ENCODE results near the gene PLB1. TPM values are rescaled to one million over a fixed set of nuclear protein-coding genes. Genes with fewer than 3 reads are reported as not detected.
"Not testable (repeated sequence)": the region's sequence is repeated elsewhere in the genome, so short reads cannot be mapped to it uniquely, and the experiment has no call there.

PLB1 gene
- polyA plus RNA-seq, 3 donors: 20.2 to 35.8 (median 23.9) TPM

- no peak overlapping the region for H3K27ac ChIP-seq (ENCODE audit: low read depth in 1 of 2, low read length in 2 of 2)
Observed at GRCh38 chr2:28547906-28548600, 52.2 kb downstream of the PLB1 start.

GRCh38 chr2:28550345-28550744 lies 54.5 kb downstream of the PLB1 start:
- H3K36me3 Mint-ChIP-seq; H3K4me2 ChIP-seq (replicated peaks; ENCODE audit: extremely low read depth, low read length, poor library complexity, severe bottlenecking); H3K4me3 ChIP-seq (replicated peaks in 1 of 3; ENCODE audit: low read depth in 2 of 3, low read length in 3 of 3); H3K27ac Mint-ChIP-seq; intact Hi-C loops (cut with micrococcal nuclease); DNase-seq; H3K79me2 ChIP-seq (ENCODE audit: insufficient read depth, low read length); H3K4me1 Mint-ChIP-seq; H3K9me3 ChIP-seq (replicated peaks in 1 of 2; ENCODE audit: control insufficient read depth in 1 of 2, insufficient read depth in 1 of 2, low read length in 2 of 2); H3K4me3 Mint-ChIP-seq; H3K4me1 ChIP-seq (ENCODE audit: control insufficient read depth in 1 of 2, insufficient read depth in 2 of 2, low read length in 2 of 2); H3K27me3 ChIP-seq (ENCODE audit: control insufficient read depth in 2 of 2, insufficient read depth in 2 of 2, low read length in 2 of 2); H3K36me3 ChIP-seq (replicated peaks in 1 of 2; ENCODE audit: control insufficient read depth in 1 of 2, insufficient read depth in 2 of 2, low read length in 2 of 2); H3K27ac ChIP-seq (ENCODE audit: low read depth in 1 of 2, low read length in 2 of 2); H4K20me1 ChIP-seq (ENCODE audit: insufficient read depth, low read length); H2AFZ ChIP-seq (ENCODE audit: insufficient read depth, low read depth, low read length, poor library complexity, severe bottlenecking); H3K27me3 Mint-ChIP-seq (ENCODE audit: low read depth in 3 of 3); H3K9me3 Mint-ChIP-seq; H3K9ac ChIP-seq (ENCODE audit: insufficient read depth, low read length, poor library complexity, severe bottlenecking): not testable (repeated sequence)
- WGBS (ENCODE audit: insufficient coverage): 95% methylated on average over 7 of the region's 10 CpGs

More at GRCh38 chr2:28547906-28548600, 52.2 kb downstream of the PLB1 start:
- Mint-ChIP-seq H3K27me3 (ENCODE audit: low read depth in 3 of 3) (peaks cover 4 to 5% (median 5%) of the 10 kb centered on the region in 3 donors), H3K9me3 (peaks cover 0 to 2% (median 0%) of the 10 kb centered on the region in 7 donors), H3K36me3 (no peaks in the 10 kb centered on the region), H3K4me1 (no peaks in the 10 kb centered on the region), H3K27ac (no peak overlapping the region), H3K4me3 (no peak overlapping the region)
- TF ChIP-seq, protein P1, sequence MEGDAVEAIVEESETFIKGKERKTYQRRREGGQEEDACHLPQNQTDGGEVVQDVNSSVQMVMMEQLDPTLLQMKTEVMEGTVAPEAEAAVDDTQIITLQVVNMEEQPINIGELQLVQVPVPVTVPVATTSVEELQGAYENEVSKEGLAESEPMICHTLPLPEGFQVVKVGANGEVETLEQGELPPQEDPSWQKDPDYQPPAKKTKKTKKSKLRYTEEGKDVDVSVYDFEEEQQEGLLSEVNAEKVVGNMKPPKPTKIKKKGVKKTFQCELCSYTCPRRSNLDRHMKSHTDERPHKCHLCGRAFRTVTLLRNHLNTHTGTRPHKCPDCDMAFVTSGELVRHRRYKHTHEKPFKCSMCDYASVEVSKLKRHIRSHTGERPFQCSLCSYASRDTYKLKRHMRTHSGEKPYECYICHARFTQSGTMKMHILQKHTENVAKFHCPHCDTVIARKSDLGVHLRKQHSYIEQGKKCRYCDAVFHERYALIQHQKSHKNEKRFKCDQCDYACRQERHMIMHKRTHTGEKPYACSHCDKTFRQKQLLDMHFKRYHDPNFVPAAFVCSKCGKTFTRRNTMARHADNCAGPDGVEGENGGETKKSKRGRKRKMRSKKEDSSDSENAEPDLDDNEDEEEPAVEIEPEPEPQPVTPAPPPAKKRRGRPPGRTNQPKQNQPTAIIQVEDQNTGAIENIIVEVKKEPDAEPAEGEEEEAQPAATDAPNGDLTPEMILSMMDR (IDR thresholded peaks at IDR 0.05): no peak
- Histone ChIP-seq H3K9me3 (replicated peaks in 1 of 2; ENCODE audit: control insufficient read depth in 1 of 2, insufficient read depth in 1 of 2, low read length in 2 of 2) (no peaks in the 10 kb centered on the region), H3K9ac (ENCODE audit: insufficient read depth, low read length, poor library complexity, severe bottlenecking) (no peak overlapping the region), H3K4me1 (ENCODE audit: control insufficient read depth in 1 of 2, insufficient read depth in 2 of 2, low read length in 2 of 2) (no peaks in the 10 kb centered on the region), H3K79me2 (ENCODE audit: insufficient read depth, low read length) (no peaks in the 10 kb centered on the region), H3K4me3 (replicated peaks in 1 of 3; ENCODE audit: low read depth in 2 of 3, low read length in 3 of 3) (no peak overlapping the region), H4K20me1 (ENCODE audit: insufficient read depth, low read length) (no peaks in the 10 kb centered on the region), H3K4me2 (replicated peaks; ENCODE audit: extremely low read depth, low read length, poor library complexity, severe bottlenecking) (no peak overlapping the region), H3K27me3 (ENCODE audit: control insufficient read depth in 2 of 2, insufficient read depth in 2 of 2, low read length in 2 of 2) (no peaks in the 10 kb centered on the region), H2AFZ (ENCODE audit: insufficient read depth, low read depth, low read length, poor library complexity, severe bottlenecking) (no peak overlapping the region), H3K36me3 (replicated peaks in 1 of 2; ENCODE audit: control insufficient read depth in 1 of 2, insufficient read depth in 2 of 2, low read length in 2 of 2) (no peaks in the 10 kb centered on the region)
- WGBS (ENCODE audit: insufficient coverage): 100% methylated on average over 3 of the region's 10 CpGs
- no peak for DNase-seq
- intact Hi-C loops (cut with micrococcal nuclease): no loop called here
